Dedifferentiated amniotic fluid mesenchymal stem cell (primary cell): Measurements from ENCODE around the gene ZDHHC22.
A peak's percentile ranks its signal among the peaks of the same experiment; 100 is the strongest.

Source experiments
- DNase-seq: peaks from one replicate; pipeline ENCODE4 v3.0.0-alpha.2; 2016; ENCODE audit errors: extremely low spot score

Gene ZDHHC22

DNA sequence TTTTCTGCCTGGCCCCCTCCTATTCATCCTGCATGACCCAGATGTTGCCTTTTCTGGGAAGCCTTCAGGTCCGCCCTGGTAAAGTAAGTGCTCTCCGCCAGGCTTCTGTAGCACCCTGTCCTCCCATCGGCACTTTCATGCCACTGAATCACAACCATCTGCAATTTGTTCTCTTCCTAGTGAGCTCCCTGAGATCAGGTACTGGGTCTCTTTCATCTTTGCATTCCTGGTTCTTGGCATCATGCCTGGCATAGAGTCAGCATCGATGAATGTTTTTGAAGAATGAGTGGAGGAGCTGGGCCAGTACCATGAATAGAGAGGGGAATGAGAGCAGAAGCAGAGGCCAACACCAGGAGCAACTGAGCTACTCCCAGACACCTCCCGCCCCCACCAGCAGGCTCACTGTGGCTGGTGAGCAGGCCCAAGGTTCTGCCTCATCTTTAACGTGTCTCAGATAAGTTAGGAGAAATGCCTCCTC lies 13.1 kb downstream of the ZDHHC22 start:
- DNase-seq, result no peak

DNA sequence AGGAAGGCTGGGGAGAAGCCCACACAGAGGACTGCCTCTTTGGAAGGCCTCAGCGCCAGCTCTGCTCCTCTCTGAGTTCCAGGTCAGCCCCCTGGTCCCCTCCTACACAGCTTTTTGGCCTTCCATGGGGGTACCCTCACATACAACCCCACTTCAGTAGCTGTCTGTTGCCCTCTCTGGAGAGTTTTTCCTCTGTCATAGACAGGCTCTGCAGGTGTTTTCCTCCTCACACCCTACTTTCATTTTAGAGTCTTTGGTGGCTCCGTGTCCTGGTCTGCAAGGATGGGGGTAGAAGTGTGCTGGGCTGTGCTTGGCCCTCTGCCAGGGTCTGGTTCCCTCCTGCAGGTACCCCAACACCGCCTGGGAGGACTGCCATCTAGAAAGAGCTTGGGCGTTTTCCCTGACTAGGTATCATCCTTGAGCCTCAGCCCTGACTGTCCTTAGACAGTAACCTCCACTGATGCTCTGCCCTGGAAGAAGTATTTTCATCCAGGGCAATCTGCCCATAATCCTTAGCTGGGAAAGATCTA lies 15.1 kb downstream of the ZDHHC22 start:
- no peak for DNase-seq

DNA sequence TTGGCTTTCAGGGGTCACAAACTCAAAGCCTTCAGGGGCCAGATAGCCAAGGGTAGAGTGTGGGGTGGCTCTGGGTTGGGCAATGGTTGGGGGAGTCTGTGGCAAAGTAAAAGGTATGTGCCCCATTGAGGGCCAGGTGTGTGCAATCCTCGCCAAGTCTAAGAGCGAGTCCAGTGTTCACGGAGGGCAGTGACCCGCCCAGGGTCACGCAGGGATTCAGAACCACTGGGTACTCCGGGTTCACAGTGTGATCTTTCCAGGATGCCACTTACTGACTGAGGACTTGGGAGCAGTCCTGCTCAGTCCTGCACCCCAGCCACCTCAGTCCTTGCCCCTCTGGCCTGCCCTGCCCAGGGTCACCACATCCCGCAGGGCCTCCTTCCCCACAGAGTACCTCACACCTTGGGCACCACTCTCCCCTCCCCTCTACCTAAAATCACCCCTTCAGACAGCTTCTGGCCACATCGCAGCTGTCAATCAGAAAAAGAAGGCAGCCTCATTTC lies 15.7 kb downstream of the ZDHHC22 start:
- no peak for DNase-seq

DNA sequence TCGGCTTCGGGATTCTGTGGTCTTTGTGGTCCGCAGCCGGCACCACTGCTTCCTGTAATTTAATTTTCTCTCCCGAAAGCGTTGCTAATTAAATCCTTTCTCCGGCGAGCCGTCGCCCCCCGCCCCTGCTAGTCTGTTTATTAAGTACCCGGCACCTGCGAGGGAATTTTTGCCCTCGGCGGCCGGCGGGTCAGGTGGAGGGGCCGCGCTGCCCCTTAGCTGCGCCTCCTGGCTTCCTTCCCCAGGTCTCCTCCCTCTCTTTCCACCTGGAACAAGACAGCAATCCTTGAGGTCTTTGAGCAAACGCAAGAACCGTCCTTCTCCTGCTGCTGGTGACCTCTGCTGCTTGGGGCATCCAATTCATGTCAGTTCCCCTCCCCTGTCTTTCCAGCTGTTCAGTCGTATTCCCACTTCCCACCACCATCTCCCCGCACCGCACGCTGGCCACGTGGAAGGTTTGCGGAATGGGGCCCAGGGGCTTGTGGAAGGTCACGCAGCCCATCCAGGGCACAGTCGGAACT lies 16.2 kb downstream of the ZDHHC22 start:
- DNase-seq, result no peak

DNA sequence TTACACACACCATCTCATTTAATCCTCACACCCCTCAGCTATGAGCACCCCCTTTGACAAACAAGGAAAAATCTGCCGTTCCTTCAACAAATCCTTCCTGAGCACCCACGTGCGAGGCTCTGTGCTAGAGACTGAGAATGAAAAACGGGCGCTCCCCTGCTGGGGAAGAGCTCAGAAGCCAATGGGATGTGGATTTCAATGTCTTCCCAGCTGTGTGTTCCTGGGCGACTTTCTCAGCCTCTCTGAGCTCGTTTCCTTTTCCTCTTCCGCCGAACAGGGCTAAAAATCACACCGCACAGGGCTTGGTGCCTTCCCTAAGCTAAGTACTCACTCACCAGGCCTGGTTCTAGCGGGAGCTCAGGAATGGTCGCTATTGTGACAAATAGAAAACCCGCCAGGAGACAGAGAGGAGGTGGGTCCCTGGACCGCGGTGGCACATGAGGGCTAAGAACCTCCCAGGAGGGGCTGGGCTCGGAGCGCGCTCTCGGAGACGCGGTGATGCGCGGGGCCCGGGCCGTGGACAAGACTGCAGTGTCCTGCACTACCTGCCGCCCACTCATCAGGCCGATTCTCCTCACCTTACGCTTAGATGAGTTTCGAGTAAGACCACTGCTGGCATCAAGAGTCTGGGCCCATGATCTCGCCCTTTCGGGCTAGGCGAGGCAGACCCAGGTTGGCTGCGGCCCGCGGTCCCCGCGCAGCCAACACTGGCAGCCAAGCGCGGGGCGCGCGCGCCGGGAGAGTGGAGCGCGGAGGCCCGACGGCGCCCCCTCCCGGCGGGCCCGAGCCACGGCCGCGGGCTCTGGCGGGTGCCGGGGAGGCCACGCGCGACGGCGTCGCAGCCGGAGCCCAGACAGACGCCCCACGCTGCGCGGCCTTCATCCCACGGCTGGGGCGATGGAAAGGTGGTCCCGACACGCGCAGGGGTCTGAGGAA lies 17.0 kb downstream of the ZDHHC22 start:
- DNase-seq, result no peak

DNA sequence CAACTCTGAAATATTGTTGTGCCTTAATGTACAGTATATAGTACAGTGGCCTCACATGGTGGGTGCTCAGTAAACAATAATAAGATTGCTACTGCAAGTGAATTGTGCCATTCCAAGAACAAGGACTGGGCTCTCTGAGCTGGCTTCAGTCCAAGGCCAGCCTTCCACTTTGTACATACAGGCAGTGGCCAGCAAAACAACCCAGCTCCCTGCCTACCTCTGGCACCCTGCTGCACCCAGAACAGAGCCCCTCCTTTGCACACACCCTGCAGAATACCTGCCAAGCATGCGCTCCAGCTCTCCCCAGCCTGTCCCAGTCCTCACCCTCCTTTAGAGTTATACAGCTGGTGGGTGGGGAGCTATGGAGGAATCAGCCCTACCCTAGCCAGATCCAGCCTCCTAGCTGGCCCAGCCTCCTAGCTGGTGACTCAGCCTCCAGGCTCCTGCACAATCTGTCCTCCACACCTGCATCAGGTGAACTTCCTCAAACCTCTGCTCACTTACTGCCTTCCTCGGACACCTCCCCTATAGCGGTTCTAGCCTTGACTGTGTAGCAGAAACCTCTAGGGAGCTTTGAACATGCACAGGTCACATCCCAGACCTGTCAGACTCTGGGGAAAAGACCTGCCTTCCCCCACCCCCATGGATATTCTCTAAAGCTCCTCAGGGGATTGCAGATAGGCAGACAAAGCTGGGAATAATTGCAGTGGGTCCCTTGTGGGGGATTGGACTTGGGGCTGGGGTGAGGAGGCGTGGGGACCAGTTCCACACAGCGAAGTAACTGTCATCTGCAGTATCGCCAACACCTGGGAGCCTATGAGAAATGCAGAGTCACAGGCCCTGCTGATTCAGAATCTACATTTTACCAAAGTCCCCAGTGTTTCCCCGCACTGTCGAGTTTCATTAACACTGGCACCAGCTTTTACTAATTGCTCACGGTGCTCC lies 17.9 kb downstream of the ZDHHC22 start:
- no peak for DNase-seq

DNA sequence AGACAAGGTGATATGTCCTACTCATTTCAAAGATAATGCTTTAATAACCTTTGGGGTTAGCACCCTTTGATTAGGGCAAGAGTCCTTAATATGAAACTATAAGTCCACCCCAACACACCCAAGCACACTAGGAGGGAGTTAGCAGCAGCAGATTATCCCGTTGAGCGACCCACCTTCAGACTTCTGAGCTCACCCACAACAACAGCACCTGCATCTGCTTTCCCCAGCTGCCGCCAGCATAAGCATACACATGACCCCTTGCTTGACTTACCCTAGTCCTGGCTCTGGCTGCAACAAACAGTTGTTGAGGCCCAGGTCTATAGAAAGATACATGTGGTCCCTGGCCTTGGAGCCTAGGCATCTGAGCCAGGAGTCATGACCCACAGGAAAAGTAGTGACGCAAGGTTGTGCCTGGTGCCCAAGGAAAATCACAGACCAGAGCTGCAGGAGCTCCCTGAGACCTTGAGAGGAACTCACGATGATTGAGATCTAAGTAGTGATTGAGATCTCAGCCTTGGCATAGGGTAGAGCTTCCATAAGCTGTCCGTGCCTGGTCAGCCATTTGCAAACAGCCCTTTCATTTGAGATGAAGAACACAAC lies 19.0 kb downstream of the ZDHHC22 start:
- DNase-seq, result no peak

DNA sequence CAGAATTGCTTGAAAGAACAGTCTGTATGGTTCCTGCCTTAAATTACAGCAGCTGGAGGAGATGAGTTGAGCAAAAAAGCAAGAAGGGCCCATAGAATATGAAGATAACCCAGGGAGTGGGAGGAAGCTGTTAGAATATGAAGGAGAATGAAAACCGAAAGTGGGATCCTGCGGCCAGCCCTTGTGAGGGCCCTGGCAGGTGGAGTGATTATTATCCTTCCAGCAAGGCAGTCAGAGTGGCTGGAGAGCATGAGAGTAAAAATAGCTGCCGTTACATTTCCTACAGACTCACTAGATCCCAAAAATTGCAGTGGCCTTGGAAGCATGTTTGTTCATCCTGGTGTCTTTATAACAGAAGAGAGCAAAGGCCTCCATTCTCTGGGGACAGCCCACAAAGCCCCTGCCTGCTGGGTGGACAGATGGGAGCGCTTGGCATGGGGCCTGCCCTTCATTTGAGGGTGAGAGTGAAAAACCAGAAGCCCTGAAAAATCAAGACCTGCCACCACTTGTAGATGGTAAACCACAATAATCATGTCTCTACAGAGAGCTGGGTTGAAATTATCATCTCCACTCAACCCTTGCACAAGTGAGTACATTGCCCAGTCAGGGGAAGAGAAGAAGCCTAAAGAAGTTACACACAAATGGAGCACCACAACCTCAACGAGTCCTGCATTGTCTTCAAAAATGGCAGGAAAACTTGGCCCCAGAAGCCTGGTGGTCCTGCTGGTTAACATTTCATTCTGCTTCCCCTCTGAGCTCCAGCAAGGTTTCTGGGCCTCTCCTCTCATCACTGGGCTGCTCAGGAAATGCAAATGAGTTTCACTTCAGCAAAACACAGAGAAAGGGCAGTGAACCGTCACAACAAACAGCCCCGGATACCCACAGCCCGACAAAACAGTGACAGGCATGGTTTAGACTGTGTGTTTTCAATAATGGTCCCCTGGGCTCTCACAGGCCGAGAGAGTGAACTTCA lies 20.5 kb downstream of the ZDHHC22 start:
- DNase-seq, result no peak

DNA sequence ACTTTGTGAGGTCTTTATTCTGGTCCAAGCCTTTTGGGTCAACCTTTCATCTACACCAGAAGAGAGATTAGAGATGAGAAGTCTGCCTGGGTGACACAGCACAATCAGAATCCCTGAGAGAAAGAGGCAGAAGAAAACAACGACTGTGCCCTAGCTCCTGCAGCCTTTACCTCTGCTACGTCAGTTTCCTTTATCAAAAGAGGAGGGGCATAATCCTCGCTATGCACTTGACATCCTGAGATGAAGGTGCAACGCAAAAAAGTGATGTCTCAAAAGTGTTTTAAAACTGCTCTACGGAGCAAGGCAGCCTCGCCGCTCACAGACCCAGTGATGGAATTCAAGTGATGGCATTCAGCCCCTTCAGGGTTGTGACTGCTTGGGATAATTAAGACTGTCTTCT lies 21.7 kb downstream of the ZDHHC22 start:
- DNase-seq, result no peak

DNA sequence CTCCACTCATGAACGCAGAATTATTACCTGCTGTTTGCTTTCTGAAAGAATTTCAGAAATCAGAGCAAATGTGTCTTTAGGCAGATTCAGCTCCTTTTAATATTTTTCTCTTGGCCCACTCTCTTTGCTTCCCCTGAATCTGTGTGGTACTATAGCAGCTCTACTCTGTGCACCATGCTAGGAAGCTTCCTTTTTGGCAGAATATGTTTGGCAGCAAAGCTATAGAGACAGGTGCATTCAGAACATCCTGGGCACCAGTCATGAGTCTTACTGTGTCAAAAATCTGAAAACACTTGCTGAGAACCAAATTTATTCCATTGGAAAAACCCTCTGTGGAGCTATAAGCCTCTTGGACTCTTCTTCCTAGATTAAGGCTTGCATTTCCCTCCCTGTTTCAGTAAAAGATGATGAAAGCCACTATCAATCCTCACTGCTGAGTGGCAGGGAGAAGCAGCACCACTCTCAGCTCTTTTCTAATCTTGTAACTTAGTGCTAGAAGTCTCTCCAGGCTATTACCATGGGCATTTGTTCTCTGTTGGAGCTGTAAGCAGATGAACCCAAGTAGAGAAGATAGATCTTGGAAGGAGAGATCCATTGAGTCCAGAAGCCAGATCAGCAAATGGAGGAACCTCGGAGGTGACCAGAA lies 25.3 kb downstream of the ZDHHC22 start:
- DNase-seq, result peak; percentile 40

DNA sequence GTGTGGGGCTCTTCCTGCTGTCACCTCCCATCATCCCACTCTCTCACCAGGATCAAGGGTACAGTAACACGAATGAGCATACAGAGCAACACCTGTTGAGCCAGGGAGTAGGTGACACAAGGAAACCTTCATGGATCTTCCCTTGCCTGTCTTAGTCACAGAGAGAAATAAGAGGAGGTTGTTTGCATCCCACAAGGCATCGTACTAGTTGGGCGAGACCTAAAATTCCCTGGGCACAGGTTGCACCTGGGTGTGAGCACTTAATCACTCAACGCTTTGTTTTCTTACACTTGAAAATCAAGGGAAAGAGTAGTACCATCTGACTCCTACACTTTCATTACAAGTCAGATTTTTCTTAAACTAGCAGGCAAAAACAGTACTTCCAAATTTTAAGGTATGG lies 27.0 kb downstream of the ZDHHC22 start:
- no peak for DNase-seq

DNA sequence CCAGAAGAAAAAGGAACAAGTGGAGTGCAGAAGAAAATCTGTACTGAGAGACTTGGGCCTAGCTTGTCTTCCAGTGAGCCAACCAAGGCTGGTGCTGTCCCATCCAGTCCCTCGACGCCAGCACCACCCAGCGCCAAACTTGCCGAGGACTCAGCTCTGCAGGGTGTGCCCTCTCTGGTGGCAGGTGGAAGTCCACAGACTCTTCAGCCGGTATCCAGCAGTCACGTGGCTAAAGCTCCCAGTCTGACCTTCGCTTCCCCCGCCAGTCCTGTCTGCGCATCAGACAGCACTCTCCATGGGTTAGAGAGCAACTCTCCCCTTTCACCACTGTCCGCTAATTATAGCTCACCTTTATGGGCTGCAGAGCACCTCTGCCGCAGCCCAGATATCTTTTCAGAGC lies 27.9 kb downstream of the ZDHHC22 start:
- DNase-seq, result no peak

DNA sequence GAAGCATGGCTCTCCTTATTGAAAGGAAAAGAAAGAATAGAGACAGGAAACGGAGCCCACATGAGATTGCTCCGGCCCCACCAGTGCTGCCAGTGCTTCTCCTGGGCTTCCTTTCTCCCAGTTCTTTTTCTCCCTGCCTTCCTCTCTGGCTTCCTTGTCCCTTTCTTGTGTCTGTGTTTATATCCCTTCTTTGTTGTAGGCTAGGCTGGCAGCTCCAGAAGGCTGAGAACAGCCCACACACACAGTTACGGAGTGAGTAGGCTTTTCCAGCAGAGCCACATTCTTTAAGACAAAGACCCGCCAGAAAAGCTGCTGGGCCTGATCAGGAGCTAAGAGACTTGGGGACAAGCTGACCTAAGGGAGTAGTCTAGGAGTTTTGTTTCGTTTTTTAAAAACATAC lies 30.6 kb downstream of the ZDHHC22 start:
- no peak for DNase-seq

DNA sequence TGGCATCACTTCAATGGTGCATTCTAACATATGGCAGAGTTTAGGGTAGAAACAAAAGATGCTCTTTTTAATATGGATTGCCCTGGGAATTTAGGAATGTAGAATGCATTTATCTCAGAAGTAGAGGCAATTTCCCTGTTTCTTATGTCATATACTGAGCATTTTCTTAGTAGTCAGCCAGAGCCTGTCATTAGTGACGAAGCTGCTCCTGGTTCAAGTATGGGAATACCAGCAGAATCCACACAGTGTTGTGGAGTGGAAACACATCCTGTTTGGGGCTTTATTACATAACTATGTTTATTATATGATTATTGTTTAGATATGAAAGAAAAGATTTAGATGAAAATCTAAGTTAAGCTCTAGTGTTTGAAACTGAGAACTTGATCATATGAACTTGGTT lies 31.3 kb downstream of the ZDHHC22 start:
- DNase-seq, result no peak

DNA sequence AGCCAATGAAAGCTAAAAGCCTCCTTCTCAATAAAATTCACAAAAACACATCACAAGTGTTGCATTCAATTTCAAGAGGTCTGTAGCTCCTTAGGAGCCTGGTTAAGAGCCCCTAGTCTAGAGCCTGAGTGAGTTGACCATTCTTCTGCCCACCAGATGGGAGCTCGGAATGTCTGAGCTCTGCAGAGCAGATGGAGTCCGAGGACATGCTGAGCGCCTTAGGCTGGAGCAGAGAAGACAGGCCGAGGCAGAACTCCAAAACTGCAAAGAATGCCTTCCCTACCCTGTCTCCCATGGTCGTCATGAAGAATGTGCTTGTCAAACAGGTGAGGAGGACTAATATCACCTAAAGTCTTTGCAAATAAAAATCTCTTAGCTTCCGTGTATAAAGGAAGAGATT lies 31.9 kb downstream of the ZDHHC22 start:
- no peak for DNase-seq

DNA sequence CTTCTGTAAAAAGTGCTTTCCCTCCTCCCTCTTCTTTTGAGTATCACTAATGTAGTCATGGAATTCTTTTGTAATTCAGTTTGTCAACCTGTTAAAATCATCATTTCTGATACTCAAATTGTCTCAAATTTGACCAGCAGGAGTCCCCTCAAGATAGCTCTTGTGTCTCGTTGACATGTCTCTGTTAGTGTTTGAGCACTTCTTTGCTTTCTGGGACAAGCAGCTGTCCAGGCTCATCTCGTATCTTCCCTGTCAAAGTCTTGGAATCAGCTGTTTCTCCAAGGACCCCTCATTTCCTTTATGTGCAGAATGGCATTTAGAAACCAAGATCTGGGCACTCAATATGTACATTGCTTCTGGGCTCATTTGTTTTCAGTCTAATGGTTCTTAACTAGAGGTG lies 32.8 kb downstream of the ZDHHC22 start:
- no peak for DNase-seq

DNA sequence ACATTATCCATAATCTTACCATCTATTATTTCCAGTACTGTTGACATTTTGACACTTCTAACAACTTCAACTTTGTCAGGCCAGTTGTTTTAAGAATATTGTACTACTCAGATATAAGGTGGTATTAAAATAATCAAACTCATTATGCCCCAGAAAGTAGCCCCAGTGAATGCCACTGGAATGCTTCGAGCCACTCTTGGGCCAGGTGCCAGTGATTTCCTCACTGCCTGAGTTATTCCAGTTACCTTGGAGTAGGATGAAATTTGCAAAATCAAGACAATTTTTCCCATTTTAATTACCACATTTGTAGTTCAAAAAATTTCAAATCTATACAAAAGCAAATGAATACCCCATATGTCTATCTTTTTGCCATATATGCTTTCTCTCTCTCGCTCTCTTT lies 34.4 kb downstream of the ZDHHC22 start:
- DNase-seq, result no peak

DNA sequence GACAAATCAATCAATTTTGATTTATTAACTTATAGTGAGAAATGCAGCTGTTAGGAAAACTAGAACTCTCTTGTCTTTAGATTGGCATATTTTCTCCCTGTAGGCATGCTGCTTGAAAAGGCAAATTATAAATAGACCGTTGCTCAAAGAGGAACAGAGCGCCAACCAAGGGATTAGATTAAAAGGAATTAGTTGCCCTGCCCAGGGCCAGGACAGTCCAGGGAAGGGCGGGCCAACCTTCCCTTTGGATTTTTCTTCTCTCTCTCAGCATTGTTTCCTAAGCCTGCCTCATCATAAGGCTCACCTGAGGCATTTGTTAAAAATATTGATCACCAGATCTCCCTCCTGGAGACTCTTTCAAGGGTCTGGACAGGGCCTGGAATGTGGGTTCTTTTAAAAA lies 34.9 kb downstream of the ZDHHC22 start:
- no peak for DNase-seq

DNA sequence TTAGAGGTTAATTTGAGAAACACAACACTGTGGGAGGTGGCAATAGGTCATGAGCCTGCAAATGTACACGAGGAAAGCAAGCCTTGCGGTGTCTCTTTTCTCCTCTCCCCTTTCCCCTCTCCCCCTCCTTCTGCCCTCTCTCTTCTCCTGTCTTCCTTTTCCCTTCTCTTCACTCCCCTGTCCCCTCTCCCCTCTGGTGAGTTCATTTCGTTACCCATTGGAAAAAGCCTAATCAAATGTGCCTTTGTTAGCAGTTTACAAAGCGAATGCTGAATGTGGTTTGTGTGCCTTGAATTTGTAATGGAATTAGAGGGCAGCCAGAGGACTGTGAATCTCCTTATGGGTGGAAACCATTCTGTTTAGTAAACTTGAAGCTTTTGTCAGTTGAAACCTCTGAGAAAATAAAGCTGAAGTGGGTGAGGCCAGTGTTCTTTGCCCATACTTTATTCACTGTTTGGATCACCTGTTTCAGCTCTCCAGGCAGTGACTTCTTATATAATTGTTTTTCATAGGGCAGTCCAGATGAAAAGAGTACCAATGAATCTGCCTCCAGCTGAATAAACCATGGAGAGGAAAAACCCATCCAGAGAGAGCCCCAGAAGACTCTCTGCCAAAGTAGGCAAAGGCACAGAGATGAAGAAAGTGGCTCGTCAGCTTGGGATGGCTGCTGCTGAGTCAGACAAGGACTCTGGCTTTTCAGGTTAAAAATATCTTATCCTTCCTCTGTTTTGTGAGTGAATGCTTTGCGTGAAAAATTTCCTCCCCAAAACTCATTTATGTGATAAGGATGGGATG lies 36.2 kb downstream of the ZDHHC22 start:
- no peak for DNase-seq
